Lung (tissue), 12 donors: ENCODE data around the gene RASAL2. TPM values are rescaled to one million over a fixed set of nuclear protein-coding genes. Genes with fewer than 3 reads are reported as not detected.

ENCODE experiments used
- ATAC-seq: fragments of 200-7000 bp; cut with Tn5 transposase; one replicate; pipeline ENCODE4 v1.9.1; 2020; ENCODE audit warnings: moderate number of reproducible peaks; ENCODE audit not compliant: insufficient read depth, low FRiP score
- DNase-seq, 3 donors: peaks; one replicate each; pipeline ENCODE4 v3.0.0-alpha.2; 2013 to 2017
- H3K27ac ChIP-seq, 2 donors: one replicate each; pipeline ENCODE4 v1.5.1; 2013; ENCODE audit warnings: mild to moderate bottlenecking in 2 of 2, moderate library complexity in 2 of 2, control low read depth in 1 of 2, inconsistent platforms in 1 of 2, low read depth in 1 of 2, low read length in 1 of 2
- H3K27me3 ChIP-seq, 3 donors: one replicate each; pipeline ENCODE4 v1.5.1; 2013; ENCODE audit warnings: low read length in 2 of 3; ENCODE audit not compliant: control insufficient read depth in 3 of 3, insufficient read depth in 3 of 3
- H3K36me3 ChIP-seq, 4 donors: one replicate each; pipeline ENCODE4 v1.5.1; 2013; ENCODE audit warnings: low read length in 4 of 4, mild to moderate bottlenecking in 1 of 4, moderate library complexity in 1 of 4; ENCODE audit not compliant: control insufficient read depth in 4 of 4, insufficient read depth in 4 of 4
- H3K4me1 ChIP-seq, 5 donors: one replicate each; pipeline ENCODE4 v1.5.1; 2013; ENCODE audit warnings: low read length in 5 of 5, mild to moderate bottlenecking in 2 of 5, moderate library complexity in 1 of 5; ENCODE audit not compliant: control insufficient read depth in 5 of 5, insufficient read depth in 5 of 5
- H3K4me3 ChIP-seq: one replicate; pipeline ENCODE4 v1.5.1; 2013; ENCODE audit warnings: mild to moderate bottlenecking, control low read depth, moderate library complexity
- H3K9ac ChIP-seq, 2 donors: one replicate each; pipeline ENCODE4 v1.5.1; 2013; ENCODE audit warnings: low read length in 2 of 2, control low read depth in 1 of 2; ENCODE audit not compliant: insufficient read depth in 1 of 2
- H3K9me3 ChIP-seq, 4 donors: one replicate each; pipeline ENCODE4 v1.5.1; 2013; ENCODE audit warnings: low read length in 3 of 4, mild to moderate bottlenecking in 1 of 4, moderate library complexity in 1 of 4; ENCODE audit not compliant: control insufficient read depth in 4 of 4, insufficient read depth in 3 of 4
- WGBS, 2 donors: extraction: QIAGEN DNeasy Blood & Tissue Kit; methylation state at CpG; one replicate each; pipeline ENCODE4 v1.1.7; 2013; 5-methylcytosine and 5-hydroxymethylcytosine counted together
- polyA plus RNA-seq, 2 donors: library from polyadenylated mRNA; stranded (reverse); fragments of 200-250 nt; gene quantifications; one replicate each; pipeline ENCODE4 v1.2.1, GENCODE V29; 2013
- total RNA-seq, 2 donors: library from RNA; depleted of rRNA in 1 of 2; stranded (reverse); fragments of >200 nt in 1 of 2; gene quantifications; one replicate each; pipeline ENCODE4 v1.2.1, GENCODE V29; 2014 to 2021
- TF ChIP-seq, protein P1 (sequence below): IDR thresholded peaks from 2 replicates; pipeline ENCODE4 v1.5.1; 2012; ENCODE audit warnings: mild to moderate bottlenecking; ENCODE audit errors: control extremely low read depth, extremely low read depth
- donor health status: control.
- donor health status: control.
- donor health status: Bipolar disorder and iron deficiency.
- donor health status: healthy.
- donor health status: DM: yes; HTN: yes; CAD: no.

Gene RASAL2
- total and polyA plus RNA-seq, 4 donors, result 4.9 to 34.8 (median 15.8) TPM

DNA sequence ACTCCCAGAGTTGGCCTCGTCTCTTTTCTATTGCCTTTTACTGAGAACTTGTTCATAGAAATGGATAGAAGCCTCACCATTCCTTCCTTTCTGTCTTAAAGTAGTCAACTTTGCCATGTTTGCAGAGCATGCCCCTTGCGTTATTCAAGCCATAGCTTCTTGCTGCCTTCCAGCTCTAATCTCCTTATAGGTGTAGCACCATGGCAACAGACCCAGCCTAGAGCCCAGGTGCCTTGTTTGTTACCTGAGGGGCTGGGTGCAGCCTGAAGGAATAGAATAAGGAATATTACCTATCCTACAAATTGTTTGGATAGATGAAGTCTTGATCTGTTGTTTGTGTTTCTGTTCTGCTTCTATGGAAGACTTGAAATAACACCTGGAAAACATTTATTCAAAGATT is 343.0 kb downstream of the RASAL2 start:
- H3K27ac ChIP-seq, result no peak overlapping the region
- H3K36me3 ChIP-seq, result peaks cover 3 to 10% (median 6%) of the 10 kb centered on the region in 4 donors
- TF ChIP-seq, protein P1, sequence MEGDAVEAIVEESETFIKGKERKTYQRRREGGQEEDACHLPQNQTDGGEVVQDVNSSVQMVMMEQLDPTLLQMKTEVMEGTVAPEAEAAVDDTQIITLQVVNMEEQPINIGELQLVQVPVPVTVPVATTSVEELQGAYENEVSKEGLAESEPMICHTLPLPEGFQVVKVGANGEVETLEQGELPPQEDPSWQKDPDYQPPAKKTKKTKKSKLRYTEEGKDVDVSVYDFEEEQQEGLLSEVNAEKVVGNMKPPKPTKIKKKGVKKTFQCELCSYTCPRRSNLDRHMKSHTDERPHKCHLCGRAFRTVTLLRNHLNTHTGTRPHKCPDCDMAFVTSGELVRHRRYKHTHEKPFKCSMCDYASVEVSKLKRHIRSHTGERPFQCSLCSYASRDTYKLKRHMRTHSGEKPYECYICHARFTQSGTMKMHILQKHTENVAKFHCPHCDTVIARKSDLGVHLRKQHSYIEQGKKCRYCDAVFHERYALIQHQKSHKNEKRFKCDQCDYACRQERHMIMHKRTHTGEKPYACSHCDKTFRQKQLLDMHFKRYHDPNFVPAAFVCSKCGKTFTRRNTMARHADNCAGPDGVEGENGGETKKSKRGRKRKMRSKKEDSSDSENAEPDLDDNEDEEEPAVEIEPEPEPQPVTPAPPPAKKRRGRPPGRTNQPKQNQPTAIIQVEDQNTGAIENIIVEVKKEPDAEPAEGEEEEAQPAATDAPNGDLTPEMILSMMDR, result no peak
- H3K4me1 ChIP-seq, result peaks cover 0 to 3% (median 0%) of the 10 kb centered on the region in 5 donors
- DNase-seq (no peak), ATAC-seq (no peak)
- no peak overlapping the region for H3K9ac ChIP-seq
- H3K4me3 ChIP-seq, result no peak overlapping the region
- 90 to 97% methylated on average over 2 of the region's 2 CpGs for WGBS, 2 donors
- no peaks in the 10 kb centered on the region for H3K27me3 ChIP-seq
- H3K9me3 ChIP-seq, result peaks cover 0 to 2% (median 0%) of the 10 kb centered on the region in 4 donors

DNA sequence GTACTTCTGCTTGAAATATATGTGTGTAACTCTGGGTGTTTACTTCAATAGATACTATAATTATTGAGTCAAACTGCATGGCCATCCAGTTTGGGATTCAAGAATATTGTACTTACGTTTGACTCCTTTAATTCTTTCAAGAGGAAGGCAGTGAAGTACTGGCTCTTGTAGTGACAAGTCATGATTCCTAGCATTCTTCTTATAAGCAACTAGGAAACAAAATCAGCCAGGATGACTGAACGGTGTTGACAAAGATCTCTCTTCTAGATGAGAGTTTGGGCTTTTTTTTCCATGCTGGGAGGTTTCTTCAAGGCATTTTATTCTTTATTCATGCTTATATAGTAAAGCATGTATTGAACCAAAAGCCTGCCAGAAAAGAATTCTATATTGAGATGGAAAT is 344.5 kb downstream of the RASAL2 start:
- DNase-seq (no peak), ATAC-seq (no peak)
- H3K27me3 ChIP-seq, result no peaks in the 10 kb centered on the region
- no peak overlapping the region for H3K9ac ChIP-seq
- H3K4me1 ChIP-seq, result peaks cover 0 to 3% (median 0%) of the 10 kb centered on the region in 5 donors
- no peak overlapping the region for H3K4me3 ChIP-seq
- peaks cover 0 to 2% (median 0%) of the 10 kb centered on the region in 4 donors for H3K9me3 ChIP-seq
- TF ChIP-seq, protein P1, result no peak
- H3K36me3 ChIP-seq, result peaks cover 7 to 21% (median 15%) of the 10 kb centered on the region in 4 donors
- WGBS, 2 donors, result 55 to 75% methylated on average over 2 of the region's 2 CpGs
- H3K27ac ChIP-seq, result no peak overlapping the region

DNA sequence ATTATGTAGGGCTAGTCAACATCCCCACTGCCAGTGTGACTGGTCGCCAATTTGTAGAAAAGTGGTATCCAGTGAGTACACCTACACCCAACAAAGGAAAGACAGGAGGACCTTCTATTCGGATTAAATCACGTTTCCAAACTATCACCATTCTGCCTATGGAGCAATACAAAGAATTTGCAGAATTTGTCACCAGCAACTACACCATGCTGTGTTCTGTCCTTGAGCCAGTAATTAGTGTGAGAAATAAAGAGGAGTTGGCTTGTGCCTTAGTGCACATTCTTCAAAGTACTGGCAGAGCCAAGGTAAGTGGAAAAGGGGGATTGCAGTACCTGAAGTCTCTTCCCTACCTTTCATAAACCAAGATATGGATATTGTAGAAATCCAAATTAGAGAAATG is 349.0 kb downstream of the RASAL2 start:
- no peak for ATAC-seq
- no peak overlapping the region for H3K27ac ChIP-seq
- H3K9ac ChIP-seq, result no peak overlapping the region
- TF ChIP-seq, protein P1, result no peak
- peaks cover 7 to 37% (median 25%) of the 10 kb centered on the region in 4 donors for H3K36me3 ChIP-seq
- H3K9me3 ChIP-seq, result peaks cover 0 to 2% (median 0%) of the 10 kb centered on the region in 4 donors
- DNase-seq, result no peak
- no peaks in the 10 kb centered on the region for H3K27me3 ChIP-seq
- 95 to 98% methylated on average over 3 of the region's 3 CpGs for WGBS, 2 donors
- no peak overlapping the region for H3K4me3 ChIP-seq
- H3K4me1 ChIP-seq, result no peaks in the 10 kb centered on the region

DNA sequence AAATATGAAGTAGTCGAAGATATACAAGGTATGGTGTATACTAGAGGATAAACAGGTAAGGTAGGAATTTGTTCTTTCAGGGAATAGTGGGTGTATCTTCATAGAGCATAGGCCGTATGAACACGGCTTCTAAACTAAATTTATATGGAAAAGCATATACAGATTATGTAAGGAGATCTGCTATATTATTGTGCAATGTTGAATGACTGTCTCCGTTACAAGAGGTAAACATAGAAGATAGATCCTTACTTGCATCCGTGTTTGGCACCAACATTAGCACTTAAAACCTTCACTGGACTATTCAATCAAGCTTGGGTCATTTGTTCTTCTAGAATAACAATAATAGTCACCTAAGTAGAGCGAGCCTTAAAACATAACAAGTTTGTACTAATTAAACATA is 357.0 kb downstream of the RASAL2 start:
- Histone ChIP-seq H3K4me3 (no peak overlapping the region), H3K9ac (no peak overlapping the region), H3K9me3 (no peaks in the 10 kb centered on the region), H3K36me3 (peaks cover 0 to 18% (median 10%) of the 10 kb centered on the region in 4 donors), H3K27ac (no peak overlapping the region), H3K27me3 (no peaks in the 10 kb centered on the region), H3K4me1 (no peaks in the 10 kb centered on the region)
- WGBS, 2 donors, result 91 to 92% methylated on average over 6 of the region's 6 CpGs
- ATAC-seq, result no peak
- TF ChIP-seq, protein P1, result no peak
- DNase-seq, result no peak
